ENCODE measurements around the gene MAGI1.

Gene MAGI1

GRCh38 chr3:65597226-65597951 lies 441.3 kb downstream of the MAGI1 start:
- no peak overlapping the region for H3K9ac ChIP-seq (ENCODE audit: low read length)
- no peaks in the 10 kb centered on the region for H4K20me1 ChIP-seq (ENCODE audit: low read depth, low read length)
- no peak for TF ChIP-seq EZH2phosphoT487 (conservative IDR thresholded peaks at IDR 0.05; ENCODE audit: low read length)
- no peak for TF ChIP-seq CTCF (IDR thresholded peaks at IDR 0.05; ENCODE audit: insufficient read depth, low read length, poor library complexity, severe bottlenecking)
- no peaks in the 10 kb centered on the region for H3K9me3 ChIP-seq (ENCODE audit: insufficient read depth, low read length)
- H3K4me2 ChIP-seq (ENCODE audit: low read depth, low read length, poor library complexity, severe bottlenecking), result no peak overlapping the region
- H3K9me2 ChIP-seq (replicated peaks; ENCODE audit: insufficient read depth, low read length), result no peaks in the 10 kb centered on the region
- H3K27me3 ChIP-seq (ENCODE audit: low read length), result no peaks in the 10 kb centered on the region
- H3K4me3 ChIP-seq (ENCODE audit: insufficient read depth, low read length, poor library complexity, severe bottlenecking), result no peak overlapping the region
- H3K27ac ChIP-seq (ENCODE audit: low read depth, low read length), result no peak overlapping the region
- H3K36me3 ChIP-seq (ENCODE audit: low read length), result no peaks in the 10 kb centered on the region
- no peaks in the 10 kb centered on the region for H3K79me2 ChIP-seq (ENCODE audit: insufficient read depth, low read length)
- no peak overlapping the region for H2AFZ ChIP-seq (ENCODE audit: low read depth, low read length, severe bottlenecking)
- H3F3A ChIP-seq (ENCODE audit: insufficient read depth), result no peaks in the 10 kb centered on the region

DNA sequence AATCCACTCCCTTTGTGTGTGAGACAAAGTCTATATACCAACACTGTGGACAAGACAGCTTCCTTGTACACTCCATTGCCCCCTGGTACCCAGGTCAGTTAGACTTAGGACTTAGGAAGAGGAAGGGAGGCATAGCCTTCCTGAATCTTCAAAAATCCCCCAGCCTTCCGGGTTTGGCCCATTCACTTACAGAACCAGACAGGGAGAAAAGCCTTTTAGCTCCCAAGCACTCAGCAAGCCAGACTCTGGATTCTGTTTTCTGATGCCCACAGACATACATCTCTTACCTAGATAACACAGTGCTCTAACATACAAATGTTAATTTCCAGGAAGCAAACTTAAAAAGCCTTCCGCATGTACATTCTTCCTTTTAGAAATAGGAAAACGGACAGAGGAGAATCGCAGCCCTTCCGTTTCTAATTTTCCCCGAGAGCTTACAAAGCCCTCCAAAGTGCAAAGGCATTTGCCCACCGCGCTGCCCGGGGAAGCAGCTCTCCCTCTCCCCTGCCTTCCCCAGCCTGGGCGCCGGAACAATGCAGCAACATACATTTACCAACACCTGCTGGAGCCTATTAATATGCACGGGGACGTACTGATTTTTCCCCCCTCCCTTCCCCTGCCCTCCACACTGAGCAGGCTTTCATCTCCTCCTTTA lies 442.0 kb downstream of the MAGI1 start:
- no peak overlapping the region for H3K27ac ChIP-seq (ENCODE audit: low read depth, low read length)
- H3K36me3 ChIP-seq (ENCODE audit: low read length), result no peaks in the 10 kb centered on the region
- no peak overlapping the region for H2AFZ ChIP-seq (ENCODE audit: low read depth, low read length, severe bottlenecking)
- no peak overlapping the region for H3K9ac ChIP-seq (ENCODE audit: low read length)
- H3K4me3 ChIP-seq (ENCODE audit: insufficient read depth, low read length, poor library complexity, severe bottlenecking), result no peak overlapping the region
- H3K4me2 ChIP-seq (ENCODE audit: low read depth, low read length, poor library complexity, severe bottlenecking), result no peak overlapping the region
- no peaks in the 10 kb centered on the region for H3K79me2 ChIP-seq (ENCODE audit: insufficient read depth, low read length)
- no peaks in the 10 kb centered on the region for H4K20me1 ChIP-seq (ENCODE audit: low read depth, low read length)
- H3K9me3 ChIP-seq (ENCODE audit: insufficient read depth, low read length), result no peaks in the 10 kb centered on the region
- no peaks in the 10 kb centered on the region for H3K9me2 ChIP-seq (replicated peaks; ENCODE audit: insufficient read depth, low read length)
- no peaks in the 10 kb centered on the region for H3K27me3 ChIP-seq (ENCODE audit: low read length)
- no peaks in the 10 kb centered on the region for H3F3A ChIP-seq (ENCODE audit: insufficient read depth)
- TF ChIP-seq CTCF (IDR thresholded peaks at IDR 0.05; ENCODE audit: insufficient read depth, low read length, poor library complexity, severe bottlenecking) (no peak), EZH2phosphoT487 (conservative IDR thresholded peaks at IDR 0.05; ENCODE audit: low read length) (no peak)

GRCh38 chr3:65596029-65596300 lies 442.8 kb downstream of the MAGI1 start:
- Histone ChIP-seq H3K9ac (ENCODE audit: low read length) (no peak overlapping the region), H3K27ac (ENCODE audit: low read depth, low read length) (no peak overlapping the region), H3K9me2 (replicated peaks; ENCODE audit: insufficient read depth, low read length) (no peaks in the 10 kb centered on the region), H4K20me1 (ENCODE audit: low read depth, low read length) (no peaks in the 10 kb centered on the region), H3K36me3 (ENCODE audit: low read length) (no peaks in the 10 kb centered on the region), H3K4me2 (ENCODE audit: low read depth, low read length, poor library complexity, severe bottlenecking) (no peak overlapping the region), H3K27me3 (ENCODE audit: low read length) (no peaks in the 10 kb centered on the region), H3K4me3 (ENCODE audit: insufficient read depth, low read length, poor library complexity, severe bottlenecking) (no peak overlapping the region), H3K9me3 (ENCODE audit: insufficient read depth, low read length) (no peaks in the 10 kb centered on the region), H3K79me2 (ENCODE audit: insufficient read depth, low read length) (no peaks in the 10 kb centered on the region), H3F3A (ENCODE audit: insufficient read depth) (no peaks in the 10 kb centered on the region), H2AFZ (ENCODE audit: low read depth, low read length, severe bottlenecking) (no peak overlapping the region)
- TF ChIP-seq CTCF (IDR thresholded peaks at IDR 0.05; ENCODE audit: insufficient read depth, low read length, poor library complexity, severe bottlenecking), result no peak
- TF ChIP-seq EZH2phosphoT487 (conservative IDR thresholded peaks at IDR 0.05; ENCODE audit: low read length), result no peak
